Neural cell (in vitro differentiated cells): ENCODE results near the gene SLC35E1. TPM values are rescaled to one million over a fixed set of nuclear protein-coding genes. Genes with fewer than 3 reads are reported as not detected.

ENCODE experiments used
- H2AFZ ChIP-seq: fragments of 200-600, 300-800 bp; sonication (generic), shearing (Covaris generic); 2 replicates; pipeline ENCODE4 v1.6.0; 2014; ENCODE audit warnings: low read depth, mild to moderate bottlenecking, antibody characterized with exemption, low read length, moderate library complexity
- H3F3A ChIP-seq: fragments of 200-600 bp; shearing (Covaris generic); 2 replicates; pipeline ENCODE4 v1.6.1; 2016; ENCODE audit warnings: mild to moderate bottlenecking, moderate library complexity, mixed read lengths, antibody characterized with exemption, low read length; ENCODE audit not compliant: insufficient read depth, poor library complexity, severe bottlenecking
- H3K27ac ChIP-seq: fragments of 200-600, 300-800 bp; sonication (generic), shearing (Covaris generic); 2 replicates; pipeline ENCODE4 v1.5.1; 2014; ENCODE audit warnings: mild to moderate bottlenecking, low read length, moderate library complexity
- H3K27me3 ChIP-seq: fragments of 300-800, 200-600 bp; sonication (generic), shearing (Covaris generic); 2 replicates; pipeline ENCODE4 v1.6.0; 2014; ENCODE audit warnings: mild to moderate bottlenecking, low read depth, low read length, moderate library complexity; ENCODE audit not compliant: insufficient read depth
- H3K36me3 ChIP-seq: fragments of 300-800, 200-600 bp; sonication (generic), shearing (Covaris generic); 2 replicates; pipeline ENCODE4 v1.5.1; 2014; ENCODE audit warnings: mild to moderate bottlenecking, antibody characterized with exemption, low read length, moderate library complexity; ENCODE audit not compliant: insufficient read depth
- H3K4me2 ChIP-seq: fragments of 300-800, 200-600 bp; sonication (generic), shearing (Covaris generic); 2 replicates; pipeline ENCODE4 v1.6.0; 2014; ENCODE audit warnings: mild to moderate bottlenecking, low read length
- H3K4me3 ChIP-seq: fragments of 300-800, 200-600 bp; sonication (generic), shearing (Covaris generic); 2 replicates; pipeline ENCODE4 v1.5.1; 2014; ENCODE audit warnings: mild to moderate bottlenecking, low read length, moderate library complexity
- H3K79me2 ChIP-seq: fragments of 200-600 bp; shearing (Covaris generic); replicated peaks from 2 replicates; pipeline ENCODE4 v1.6.0; 2014; ENCODE audit warnings: mild to moderate bottlenecking, low read length, moderate library complexity; ENCODE audit not compliant: insufficient read depth
- H3K9ac ChIP-seq: fragments of 300-800, 200-600 bp; sonication (generic), shearing (Covaris generic); 2 replicates; pipeline ENCODE4 v1.6.1; 2016; ENCODE audit warnings: mild to moderate bottlenecking, low read length, mixed read lengths
- H3K9me2 ChIP-seq: fragments of 200-600 bp; shearing (Covaris generic); 2 replicates; pipeline ENCODE4 v1.6.1; 2016; ENCODE audit warnings: mild to moderate bottlenecking, low read length, mixed read lengths; ENCODE audit not compliant: insufficient read depth
- H3K9me3 ChIP-seq: fragments of 200-600, 300-800 bp; sonication (generic), shearing (Covaris generic); 2 replicates; pipeline ENCODE4 v1.6.1; 2016; ENCODE audit warnings: mild to moderate bottlenecking, mixed run types, low read length, moderate library complexity, mixed read lengths
- H4K20me1 ChIP-seq: fragments of 200-600 bp; shearing (Covaris generic); 2 replicates; pipeline ENCODE4 v1.6.1; 2016; ENCODE audit warnings: mild to moderate bottlenecking, mixed run types; ENCODE audit not compliant: insufficient read depth
- CTCF ChIP-seq: fragments of 450-650 bp; IDR thresholded peaks from 2 replicates; pipeline ENCODE4 v1.5.1; 2014; ENCODE audit warnings: antibody characterized with exemption, mild to moderate bottlenecking, moderate library complexity; ENCODE audit not compliant: poor library complexity, severe bottlenecking
- EP300 ChIP-seq: fragments of 450-650 bp; conservative IDR thresholded peaks from 2 replicates; pipeline ENCODE4 v1.6.1; 2014; ENCODE audit warnings: antibody characterized with exemption, mild to moderate bottlenecking, moderate library complexity; ENCODE audit not compliant: poor library complexity, severe bottlenecking
- EZH2 ChIP-seq: fragments of 200-600, 300-800 bp; shearing (Covaris generic), sonication (generic); IDR thresholded peaks from 2 replicates; pipeline ENCODE4 v1.6.1; 2014; ENCODE audit warnings: antibody characterized with exemption, low read length, borderline replicate concordance, mild to moderate bottlenecking; ENCODE audit not compliant: insufficient read depth, poor library complexity, severe bottlenecking
- MXI1 ChIP-seq: fragments of 450-650 bp; conservative IDR thresholded peaks from 2 replicates; pipeline ENCODE4 v1.6.1; 2014; ENCODE audit warnings: antibody characterized with exemption, mild to moderate bottlenecking; ENCODE audit not compliant: poor library complexity, severe bottlenecking
- POLR2AphosphoS5 ChIP-seq: IDR thresholded peaks from 2 replicates; pipeline ENCODE4 v1.6.1; 2012
- RAD21 ChIP-seq: fragments of 450-650 bp; conservative IDR thresholded peaks from 2 replicates; pipeline ENCODE4 v1.6.1; 2014; ENCODE audit warnings: antibody characterized with exemption, mild to moderate bottlenecking, moderate library complexity
- REST ChIP-seq: IDR thresholded peaks from 2 replicates; pipeline ENCODE4 v1.6.1; 2012; ENCODE audit warnings: borderline replicate concordance
- SMC3 ChIP-seq: fragments of 450-650 bp; conservative IDR thresholded peaks from 2 replicates; pipeline ENCODE4 v1.6.1; 2014; ENCODE audit warnings: antibody characterized with exemption, mild to moderate bottlenecking, moderate library complexity; ENCODE audit not compliant: poor library complexity
- TAF1 ChIP-seq: IDR thresholded peaks from 2 replicates; pipeline ENCODE4 v1.6.1; 2012; ENCODE audit warnings: low read depth
- polyA plus RNA-seq: library from polyadenylated mRNA; depleted of rRNA; stranded (reverse); fragments of >200 nt; gene quantifications from 2 replicates; pipeline ENCODE4 v1.2.3, GENCODE V29; 2014

The SLC35E1 gene
- polyA plus RNA-seq, 1 donor from 2014 or later, result 23.9 TPM

GRCh38 chr19:16581971-16582343 lies 9.7 kb upstream of the SLC35E1 start (continued):
- no peak for TF ChIP-seq REST
- TF ChIP-seq MXI1, result no peak
- no peak for TF ChIP-seq RAD21
- no peak for TF ChIP-seq TAF1

- no peaks in the 10 kb centered on the region for H3K9me3 ChIP-seq
- peaks cover 24% of the 10 kb centered on the region for H3K79me2 ChIP-seq
- H3K4me3 ChIP-seq, result no peak overlapping the region
- no peaks in the 10 kb centered on the region for H3K27me3 ChIP-seq
- H3F3A ChIP-seq, result peaks cover 7% of the 10 kb centered on the region
- TF ChIP-seq TAF1, result no peak
- no peak for TF ChIP-seq MXI1
- TF ChIP-seq POLR2AphosphoS5, result no peak
- TF ChIP-seq REST, result no peak
- no peak for TF ChIP-seq EZH2
- no peak for TF ChIP-seq RAD21
- no peak for TF ChIP-seq CTCF
- no peak for TF ChIP-seq EP300
- no peak for TF ChIP-seq SMC3
- H4K20me1 ChIP-seq, result no peaks in the 10 kb centered on the region
- H3K9me2 ChIP-seq, result no peaks in the 10 kb centered on the region
- no peak overlapping the region for H3K9ac ChIP-seq
- no peak overlapping the region for H3K27ac ChIP-seq
- no peak overlapping the region for H2AFZ ChIP-seq
- H3K4me2 ChIP-seq, result no peak overlapping the region
- no peaks in the 10 kb centered on the region for H3K36me3 ChIP-seq
Measured at GRCh38 chr19:16581145-16581970, 9.1 kb upstream of the SLC35E1 start.
